HepG2 (cell line): Measurements from ENCODE around the gene SLC11A1. TPM values are rescaled to one million over a fixed set of nuclear protein-coding genes. Genes with fewer than 3 reads are reported as not detected.

Experiments
- AGO2 ChIP-seq: fragments of 200-400 bp; formaldehyde crosslinking; optimal IDR thresholded peaks from 2 replicates; pipeline ENCODE3; 2017; ENCODE audit warnings: mild to moderate bottlenecking, low read depth, low read length, moderate library complexity
- CEBPG ChIP-seq: IDR thresholded peaks from 2 replicates; pipeline ENCODE4 v1.6.1; 2016
- CENPT ChIP-seq: sonication (generic); formaldehyde crosslinking; IDR thresholded peaks from 2 replicates; pipeline ENCODE4 v1.8.0; 2022; ENCODE audit warnings: low read depth, mild to moderate bottlenecking, moderate library complexity, missing genetic modification reagents
- FOSL2 ChIP-seq: sonication (generic); formaldehyde crosslinking; IDR thresholded peaks from 2 replicates; pipeline ENCODE4 v1.4.0; 2020; ENCODE audit warnings: missing genetic modification reagents
- GTF3A ChIP-seq: sonication (generic); formaldehyde crosslinking; conservative IDR thresholded peaks from 2 replicates; pipeline ENCODE4 v1.4.0; 2020; ENCODE audit warnings: mild to moderate bottlenecking, missing genetic modification reagents
- HIVEP1 ChIP-seq: sonication (generic); formaldehyde crosslinking; IDR thresholded peaks from 2 replicates; pipeline ENCODE4 v1.4.0; 2020; ENCODE audit warnings: mild to moderate bottlenecking, missing genetic modification reagents
- KLF15 ChIP-seq: sonication (generic); formaldehyde crosslinking; IDR thresholded peaks from 2 replicates; pipeline ENCODE4 v1.8.1; 2023; ENCODE audit warnings: borderline replicate concordance, mild to moderate bottlenecking, inconsistent platforms, missing genetic modification reagents, mixed read lengths
- MAZ ChIP-seq, 2 experiments: sonication (generic) in 1 of 2; formaldehyde crosslinking in 1 of 2; IDR thresholded peaks; 2 replicates each; pipeline versions ENCODE4 v1.5.0 to v1.6.1; 2012 to 2020; ENCODE audit warnings: low read depth in 2 of 2, mild to moderate bottlenecking in 2 of 2, borderline replicate concordance in 1 of 2, improper control_type of control experiment in 1 of 2, low read length in 1 of 2, missing genetic modification reagents in 1 of 2, moderate library complexity in 1 of 2
- NCOA5 ChIP-seq: sonication (generic); formaldehyde crosslinking; IDR thresholded peaks from 2 replicates; pipeline ENCODE4 v1.4.0; 2020; ENCODE audit warnings: missing genetic modification reagents
- RNF2 ChIP-seq: fragments of 450-650 bp; conservative IDR thresholded peaks from 2 replicates; pipeline ENCODE4 v1.6.1; 2016; ENCODE audit warnings: low read depth
- RORA ChIP-seq: sonication (generic); formaldehyde crosslinking; IDR thresholded peaks from 2 replicates; pipeline ENCODE4 v1.5.0; 2020; ENCODE audit warnings: mild to moderate bottlenecking, missing genetic modification reagents, moderate library complexity
- ZBTB3 ChIP-seq: sonication (generic); formaldehyde crosslinking; IDR thresholded peaks from 2 replicates; pipeline ENCODE4 v1.4.0; 2020; ENCODE audit warnings: low read depth, mild to moderate bottlenecking, moderate library complexity, missing genetic modification reagents, borderline replicate concordance
- ZNF33A ChIP-seq: sonication (generic); formaldehyde crosslinking; IDR thresholded peaks from 2 replicates; pipeline ENCODE4 v1.5.1; 2020; ENCODE audit warnings: missing genetic modification reagents, mild to moderate bottlenecking, moderate library complexity, borderline replicate concordance
- ZNF564 ChIP-seq: sonication (generic); formaldehyde crosslinking; IDR thresholded peaks from 2 replicates; pipeline ENCODE4 v1.8.1; 2023; ENCODE audit warnings: mild to moderate bottlenecking, missing genetic modification reagents
- ZNF570 ChIP-seq: sonication (generic); formaldehyde crosslinking; IDR thresholded peaks from 2 replicates; pipeline ENCODE4 v1.4.0; 2020; ENCODE audit warnings: mild to moderate bottlenecking, missing genetic modification reagents, borderline replicate concordance
- ZNF660 ChIP-seq: sonication (generic); formaldehyde crosslinking; IDR thresholded peaks from 2 replicates; pipeline ENCODE4 v1.5.1; 2020; ENCODE audit warnings: mild to moderate bottlenecking, low read depth, missing genetic modification reagents, borderline replicate concordance
- ZNF746 ChIP-seq: sonication (generic); formaldehyde crosslinking; IDR thresholded peaks from 2 replicates; pipeline ENCODE4 v1.8.0; 2022; ENCODE audit warnings: mild to moderate bottlenecking, missing genetic modification reagents
- ZNF788 ChIP-seq: sonication (generic); formaldehyde crosslinking; IDR thresholded peaks from 2 replicates; pipeline ENCODE4 v1.5.0; 2020; ENCODE audit warnings: mild to moderate bottlenecking, missing genetic modification reagents, borderline replicate concordance
- polyA plus RNA-seq, 8 experiments: library from polyadenylated mRNA; depleted of rRNA in 3 of 8; stranded (reverse) in 7 of 8; unstranded in 1 of 8; fragments of >200 nt; fragmentation: Illumina TruSeq in 4 of 8; extraction: Trizol in 4 of 8; gene quantifications; 2 replicates each; pipeline versions ENCODE4 v1.2.1 to v1.2.3, GENCODE V29; 2011 to 2016; ENCODE audit warnings: low read depth in 4 of 8, missing spikeins in 1 of 8, mixed read lengths in 1 of 8; ENCODE audit not compliant: insufficient read depth in 1 of 8
- total RNA-seq, 5 experiments: library from RNA; depleted of rRNA; stranded (reverse); fragments of >200 nt; fragmentation: Illumina TruSeq; extraction: Trizol; gene quantifications; 2 replicates each; pipeline ENCODE4 v1.2.3, GENCODE V29; 2016; ENCODE audit warnings: low read depth in 1 of 5
- TF ChIP-seq, protein P1 (sequence below), 2 experiments: sonication (generic) in 1 of 2; formaldehyde crosslinking in 1 of 2; IDR thresholded peaks; 2 replicates each; pipeline versions ENCODE4 v1.4.0 to v1.6.1; 2018 to 2020; ENCODE audit warnings: missing genetic modification reagents in 2 of 2, borderline replicate concordance in 1 of 2, low read depth in 1 of 2, mild to moderate bottlenecking in 1 of 2, missing biosample characterization in 1 of 2
- TF ChIP-seq, protein P2 (sequence below): sonication (generic); formaldehyde crosslinking; IDR thresholded peaks from 2 replicates; pipeline ENCODE4 v1.5.0; 2020; ENCODE audit warnings: mild to moderate bottlenecking, missing genetic modification reagents
- TF ChIP-seq, protein P3 (sequence below): sonication (generic); formaldehyde crosslinking; IDR thresholded peaks from 2 replicates; pipeline ENCODE4 v1.4.0; 2020; ENCODE audit warnings: mild to moderate bottlenecking, missing genetic modification reagents
- TF ChIP-seq, protein P4 (sequence below): sonication (generic); formaldehyde crosslinking; IDR thresholded peaks from 2 replicates; pipeline ENCODE4 v1.4.0; 2020; ENCODE audit warnings: missing genetic modification reagents

SLC11A1 gene
- total and polyA plus RNA-seq, 2 of the 13 experiments (the other 11 are each of a cell fraction or from before 2014, with no cell fraction given) = 0.33 to 2.3 TPM

DNA sequence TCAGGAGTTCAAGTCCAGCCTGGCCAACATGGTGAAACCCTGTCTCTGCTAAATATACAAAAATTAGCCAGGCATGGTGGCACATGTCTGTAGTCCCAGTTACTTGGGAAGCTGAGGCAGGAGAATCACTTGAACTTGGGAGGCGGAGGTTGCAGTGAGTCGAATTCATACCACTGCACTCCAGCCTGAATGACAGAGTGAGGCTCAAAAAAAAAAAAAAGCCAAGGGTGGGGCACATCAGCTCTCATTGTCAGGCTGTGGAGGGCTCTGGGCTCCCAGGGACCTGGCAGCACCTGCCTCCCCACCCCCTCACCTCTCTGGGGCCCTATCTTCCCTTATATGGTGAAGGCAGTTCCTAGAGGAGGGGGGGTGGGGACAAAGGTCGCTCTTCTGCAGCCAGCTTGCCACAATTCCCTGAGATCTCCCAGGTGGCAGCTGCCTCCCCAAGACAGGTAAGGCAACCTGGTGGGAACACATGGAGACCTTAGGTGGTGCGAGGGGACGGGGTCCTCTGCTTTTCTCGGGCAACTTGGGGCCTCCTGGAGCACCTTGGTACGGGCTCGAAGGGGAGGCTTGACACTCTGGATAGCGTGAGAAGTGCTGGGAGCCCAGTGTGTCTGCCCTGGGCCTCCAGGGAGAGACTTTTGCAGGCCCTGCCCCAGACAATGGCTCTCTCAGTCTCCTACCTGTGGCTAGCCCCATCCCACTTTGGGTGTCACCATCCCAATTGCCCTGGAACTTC lies 36.8 kb downstream of the SLC11A1 start, which contains the start of gene VIL1 (continued):
- TF ChIP-seq, protein P1, sequence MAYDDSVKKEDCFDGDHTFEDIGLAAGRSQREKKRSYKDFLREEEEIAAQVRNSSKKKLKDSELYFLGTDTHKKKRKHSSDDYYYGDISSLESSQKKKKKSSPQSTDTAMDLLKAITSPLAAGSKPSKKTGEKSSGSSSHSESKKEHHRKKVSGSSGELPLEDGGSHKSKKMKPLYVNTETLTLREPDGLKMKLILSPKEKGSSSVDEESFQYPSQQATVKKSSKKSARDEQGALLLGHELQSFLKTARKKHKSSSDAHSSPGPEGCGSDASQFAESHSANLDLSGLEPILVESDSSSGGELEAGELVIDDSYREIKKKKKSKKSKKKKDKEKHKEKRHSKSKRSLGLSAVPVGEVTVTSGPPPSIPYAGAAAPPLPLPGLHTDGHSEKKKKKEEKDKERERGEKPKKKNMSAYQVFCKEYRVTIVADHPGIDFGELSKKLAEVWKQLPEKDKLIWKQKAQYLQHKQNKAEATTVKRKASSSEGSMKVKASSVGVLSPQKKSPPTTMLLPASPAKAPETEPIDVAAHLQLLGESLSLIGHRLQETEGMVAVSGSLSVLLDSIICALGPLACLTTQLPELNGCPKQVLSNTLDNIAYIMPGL (CRISPR knock-in tag; IDR thresholded peaks at IDR 0.05; ENCODE audit: borderline replicate concordance in 1 of 2, low read depth in 1 of 2) = peak; percentile 39 to 78; a peak in 2 of 4 replicates
- TF ChIP-seq CEBPG (CRISPR knock-in tag) (peak; percentile 68), ZNF570 (CRISPR knock-in tag) (no peak), RORA (CRISPR knock-in tag) (no peak), NCOA5 (CRISPR knock-in tag) (no peak), RNF2 (no peak), ZNF564 (CRISPR knock-in tag) (peak; percentile 63; the same call in 1 of the 2 replicates), AGO2 (no peak), ZNF33A (CRISPR knock-in tag) (peak; percentile 71; the same call in 1 of the 2 replicates), KLF15 (CRISPR knock-in tag) (0 out of 2 replicates have a peak, but pooled peaks have one; percentile 20), GTF3A (CRISPR knock-in tag) (no peak), MAZ (IDR thresholded peaks at IDR 0.05; ENCODE audit: borderline replicate concordance, low read depth, low read length) (0 out of 2 replicates have a peak, but pooled peaks have one; percentile 43), MAZ (CRISPR knock-in tag; IDR thresholded peaks at IDR 0.05; ENCODE audit: low read depth) (peak; percentile 87), ZNF746 (CRISPR knock-in tag) (peak; percentile 82), ZNF788 (peak; percentile 57; the same call in 1 of the 2 replicates), ZNF660 (CRISPR knock-in tag) (no peak), HIVEP1 (CRISPR knock-in tag) (no peak), FOSL2 (CRISPR knock-in tag) (peak; percentile 60), CENPT (CRISPR knock-in tag) (no peak), ZBTB3 (no peak)
- TF ChIP-seq, protein P2, sequence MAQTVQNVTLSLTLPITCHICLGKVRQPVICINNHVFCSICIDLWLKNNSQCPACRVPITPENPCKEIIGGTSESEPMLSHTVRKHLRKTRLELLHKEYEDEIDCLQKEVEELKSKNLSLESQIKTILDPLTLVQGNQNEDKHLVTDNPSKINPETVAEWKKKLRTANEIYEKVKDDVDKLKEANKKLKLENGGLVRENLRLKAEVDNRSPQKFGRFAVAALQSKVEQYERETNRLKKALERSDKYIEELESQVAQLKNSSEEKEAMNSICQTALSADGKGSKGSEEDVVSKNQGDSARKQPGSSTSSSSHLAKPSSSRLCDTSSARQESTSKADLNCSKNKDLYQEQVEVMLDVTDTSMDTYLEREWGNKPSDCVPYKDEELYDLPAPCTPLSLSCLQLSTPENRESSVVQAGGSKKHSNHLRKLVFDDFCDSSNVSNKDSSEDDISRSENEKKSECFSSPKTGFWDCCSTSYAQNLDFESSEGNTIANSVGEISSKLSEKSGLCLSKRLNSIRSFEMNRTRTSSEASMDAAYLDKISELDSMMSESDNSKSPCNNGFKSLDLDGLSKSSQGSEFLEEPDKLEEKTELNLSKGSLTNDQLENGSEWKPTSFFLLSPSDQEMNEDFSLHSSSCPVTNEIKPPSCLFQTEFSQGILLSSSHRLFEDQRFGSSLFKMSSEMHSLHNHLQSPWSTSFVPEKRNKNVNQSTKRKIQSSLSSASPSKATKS (CRISPR knock-in tag) = no peak
- TF ChIP-seq, protein P3, sequence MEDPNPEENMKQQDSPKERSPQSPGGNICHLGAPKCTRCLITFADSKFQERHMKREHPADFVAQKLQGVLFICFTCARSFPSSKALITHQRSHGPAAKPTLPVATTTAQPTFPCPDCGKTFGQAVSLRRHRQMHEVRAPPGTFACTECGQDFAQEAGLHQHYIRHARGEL (CRISPR knock-in tag) = no peak
- TF ChIP-seq, protein P4, sequence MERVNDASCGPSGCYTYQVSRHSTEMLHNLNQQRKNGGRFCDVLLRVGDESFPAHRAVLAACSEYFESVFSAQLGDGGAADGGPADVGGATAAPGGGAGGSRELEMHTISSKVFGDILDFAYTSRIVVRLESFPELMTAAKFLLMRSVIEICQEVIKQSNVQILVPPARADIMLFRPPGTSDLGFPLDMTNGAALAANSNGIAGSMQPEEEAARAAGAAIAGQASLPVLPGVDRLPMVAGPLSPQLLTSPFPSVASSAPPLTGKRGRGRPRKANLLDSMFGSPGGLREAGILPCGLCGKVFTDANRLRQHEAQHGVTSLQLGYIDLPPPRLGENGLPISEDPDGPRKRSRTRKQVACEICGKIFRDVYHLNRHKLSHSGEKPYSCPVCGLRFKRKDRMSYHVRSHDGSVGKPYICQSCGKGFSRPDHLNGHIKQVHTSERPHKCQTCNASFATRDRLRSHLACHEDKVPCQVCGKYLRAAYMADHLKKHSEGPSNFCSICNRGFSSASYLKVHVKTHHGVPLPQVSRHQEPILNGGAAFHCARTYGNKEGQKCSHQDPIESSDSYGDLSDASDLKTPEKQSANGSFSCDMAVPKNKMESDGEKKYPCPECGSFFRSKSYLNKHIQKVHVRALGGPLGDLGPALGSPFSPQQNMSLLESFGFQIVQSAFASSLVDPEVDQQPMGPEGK (CRISPR knock-in tag) = peak; percentile 97
